ENCODE results near the gene NRXN3.

DNA sequence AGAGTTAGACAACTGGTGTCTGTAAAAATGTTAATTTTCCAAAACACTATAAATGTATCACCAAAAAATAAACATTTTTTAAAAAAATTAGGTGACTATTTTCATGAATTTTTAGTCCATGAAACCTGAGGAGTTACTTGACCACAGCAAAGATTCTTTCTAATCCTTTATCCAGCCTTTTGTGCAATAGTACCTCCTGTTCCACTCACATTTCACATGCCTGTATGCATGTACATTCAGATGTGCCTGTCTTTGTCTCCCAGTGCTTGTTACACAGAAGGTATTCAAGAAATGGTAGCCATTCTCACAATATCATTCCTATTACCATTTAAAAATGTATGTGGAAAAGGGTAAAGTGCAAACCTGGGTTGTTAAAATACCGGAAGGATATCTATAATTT lies 1184.2 kb downstream of the NRXN3 start:
- TF ChIP-seq, protein P1, sequence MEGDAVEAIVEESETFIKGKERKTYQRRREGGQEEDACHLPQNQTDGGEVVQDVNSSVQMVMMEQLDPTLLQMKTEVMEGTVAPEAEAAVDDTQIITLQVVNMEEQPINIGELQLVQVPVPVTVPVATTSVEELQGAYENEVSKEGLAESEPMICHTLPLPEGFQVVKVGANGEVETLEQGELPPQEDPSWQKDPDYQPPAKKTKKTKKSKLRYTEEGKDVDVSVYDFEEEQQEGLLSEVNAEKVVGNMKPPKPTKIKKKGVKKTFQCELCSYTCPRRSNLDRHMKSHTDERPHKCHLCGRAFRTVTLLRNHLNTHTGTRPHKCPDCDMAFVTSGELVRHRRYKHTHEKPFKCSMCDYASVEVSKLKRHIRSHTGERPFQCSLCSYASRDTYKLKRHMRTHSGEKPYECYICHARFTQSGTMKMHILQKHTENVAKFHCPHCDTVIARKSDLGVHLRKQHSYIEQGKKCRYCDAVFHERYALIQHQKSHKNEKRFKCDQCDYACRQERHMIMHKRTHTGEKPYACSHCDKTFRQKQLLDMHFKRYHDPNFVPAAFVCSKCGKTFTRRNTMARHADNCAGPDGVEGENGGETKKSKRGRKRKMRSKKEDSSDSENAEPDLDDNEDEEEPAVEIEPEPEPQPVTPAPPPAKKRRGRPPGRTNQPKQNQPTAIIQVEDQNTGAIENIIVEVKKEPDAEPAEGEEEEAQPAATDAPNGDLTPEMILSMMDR (IDR thresholded peaks at IDR 0.05; ENCODE audit: poor library complexity): no peak
- TF ChIP-seq EZH2 (IDR thresholded peaks at IDR 0.05; ENCODE audit: borderline replicate concordance): no peak
